Activated CD8-positive, alpha-beta T cell treated with anti-CD3 and anti-CD28 coated beads for 36 hours (primary cell): ENCODE measurements around the gene LCN2. TPM values are rescaled to one million over a fixed set of nuclear protein-coding genes. Genes with fewer than 3 reads are reported as not detected.

Experiments used
- ATAC-seq: fragments of 200-7000 bp; cut with Tn5 transposase; one replicate; pipeline ENCODE4 v1.10.0; 2021; ENCODE audit warnings: mild to moderate bottlenecking, moderate library complexity
- CTCF ChIA-PET: fragments of 350-600 bp; sonication (Branson Sonifier 250); formaldehyde crosslinking; loops from one replicate; lab custom pipeline; 2021; ENCODE audit warnings: antibody characterized with exemption; lab: Charles Lee
- POLR2A ChIA-PET: fragments of 350-600 bp; sonication (Branson Sonifier 250); formaldehyde crosslinking; loops from one replicate; lab custom pipeline; 2021; ENCODE audit warnings: antibody characterized with exemption; lab: Charles Lee
- DNase-seq: peaks from one replicate; pipeline ENCODE4 v3.0.0-alpha.2; 2020
- H3K27ac Mint-ChIP-seq: one replicate; pipeline ENCODE4 v1.8.0; 2021; ENCODE audit warnings: mild to moderate bottlenecking, mixed read lengths
- H3K27me3 Mint-ChIP-seq: one replicate; pipeline ENCODE4 v1.8.0; 2021; ENCODE audit warnings: mixed read lengths
- H3K36me3 Mint-ChIP-seq: one replicate; pipeline ENCODE4 v1.8.0; 2021; ENCODE audit warnings: low read depth, mixed read lengths
- H3K4me1 Mint-ChIP-seq: one replicate; pipeline ENCODE4 v1.8.0; 2021; ENCODE audit warnings: low read depth, mixed read lengths
- H3K4me3 Mint-ChIP-seq: one replicate; pipeline ENCODE4 v1.8.0; 2021; ENCODE audit warnings: mild to moderate bottlenecking, moderate library complexity, mixed read lengths
- H3K9me3 Mint-ChIP-seq: one replicate; pipeline ENCODE4 v1.8.0; 2021; ENCODE audit warnings: mixed read lengths
- CTCF ChIP-seq: fragments of 200-600 bp; IDR thresholded peaks from one replicate; pipeline ENCODE4 v1.8.0; 2022; ENCODE audit warnings: antibody characterized with exemption, mild to moderate bottlenecking
- intact Hi-C: fragments of 100-400 bp; cut with micrococcal nuclease; formaldehyde crosslinking; loops from one replicate; pipeline ENCODE4 v1.10.0; 2022
- total RNA-seq, 2 experiments: library from RNA; stranded (reverse); gene quantifications; one replicate each; pipeline ENCODE4 v1.2.3, GENCODE V29; 2021

The LCN2 gene
- total RNA-seq, 2 experiments from 2014 or later = not detected

- no peak for ATAC-seq
- Mint-ChIP-seq H3K9me3 (no peaks in the 10 kb centered on the region), H3K4me1 (peaks cover 24% of the 10 kb centered on the region), H3K4me3 (no peak overlapping the region), H3K27me3 (no peaks in the 10 kb centered on the region), H3K36me3 (peaks cover 28% of the 10 kb centered on the region), H3K27ac (peak overlapping the region; percentile 20)
- DNase-seq = no peak
- intact Hi-C loops = no loop called here
- ChIA-PET POLR2A (no interaction called here), CTCF (no interaction called here)
- no peak for TF ChIP-seq CTCF
Measured at GRCh38 chr9:128163523-128164306, 14.5 kb downstream of the LCN2 start.

GRCh38 chr9:128164307-128164885, 15.1 kb downstream of the LCN2 start:
- ATAC-seq = no peak
- Mint-ChIP-seq H3K9me3 (no peaks in the 10 kb centered on the region), H3K4me1 (peaks cover 21% of the 10 kb centered on the region), H3K27me3 (no peaks in the 10 kb centered on the region), H3K36me3 (peaks cover 29% of the 10 kb centered on the region), H3K27ac (peak overlapping the region; percentile 20), H3K4me3 (no peak overlapping the region)
- TF ChIP-seq CTCF = no peak
- DNase-seq = no peak
- ChIA-PET POLR2A (no interaction called here), CTCF (no interaction called here)
- intact Hi-C loops = no loop called here

GRCh38 chr9:128166169-128166568, 16.9 kb downstream of the LCN2 start:
- no peak for TF ChIP-seq CTCF
- CTCF ChIA-PET = interaction anchor here (1.1 kb wide), 1 partner anchor 48 kb away, joined by 4 read pairs; no protein-coding TSS in a partner anchor
- Mint-ChIP-seq H3K4me1 (peaks cover 18% of the 10 kb centered on the region), H3K27ac (no peak overlapping the region), H3K9me3 (no peaks in the 10 kb centered on the region), H3K36me3 (peaks cover 27% of the 10 kb centered on the region), H3K4me3 (no peak overlapping the region), H3K27me3 (no peaks in the 10 kb centered on the region)
- POLR2A ChIA-PET = interaction anchor here (1.5 kb wide), 1 partner anchor 25 kb away, joined by 4 read pairs; the partner anchor contains the start of gene CIZ1
- no peak for DNase-seq
- intact Hi-C loops = no loop called here
- no peak for ATAC-seq

- Mint-ChIP-seq H3K4me3 (no peak overlapping the region), H3K27ac (no peak overlapping the region), H3K27me3 (no peaks in the 10 kb centered on the region), H3K36me3 (peaks cover 22% of the 10 kb centered on the region), H3K9me3 (no peaks in the 10 kb centered on the region), H3K4me1 (peaks cover 10% of the 10 kb centered on the region)
- ChIA-PET CTCF (no interaction called here), POLR2A (interaction anchor here (1.5 kb wide), 1 partner anchor 24 kb away, joined by 4 read pairs; the partner anchor contains the start of gene CIZ1)
- no peak for TF ChIP-seq CTCF
- intact Hi-C loops = no loop called here
- no peak for ATAC-seq
- no peak for DNase-seq
Measured at GRCh38 chr9:128167209-128167608, 18.0 kb downstream of the LCN2 start.

- no peak for TF ChIP-seq CTCF
- POLR2A ChIA-PET = no interaction called here
- H3K4me3 Mint-ChIP-seq = no peak overlapping the region
- no peaks in the 10 kb centered on the region for H3K27me3 Mint-ChIP-seq
- CTCF ChIA-PET = no interaction called here
- ATAC-seq = no peak
- DNase-seq = no peak
- H3K4me1 Mint-ChIP-seq = peaks cover 2% of the 10 kb centered on the region
- no peaks in the 10 kb centered on the region for H3K9me3 Mint-ChIP-seq
- intact Hi-C loops = no loop called here
- no peak overlapping the region for H3K27ac Mint-ChIP-seq
- H3K36me3 Mint-ChIP-seq = peaks cover 16% of the 10 kb centered on the region
Measured at GRCh38 chr9:128168731-128169308, 19.6 kb downstream of the LCN2 start.
